ENCODE measurements around the gene OR10J5. TPM values are rescaled to one million over a fixed set of nuclear protein-coding genes. Genes with fewer than 3 reads are reported as not detected.

The OR10J5 gene
- total RNA-seq, 1 experiment from 2014 or later: not detected

Other genes starting within 250 kb of the OR10J5 start
- gene FCER1A, start 233.7 kb downstream of the OR10J5 start, total RNA-seq (2014; rRNA removed): not detected in 2 replicates
- not detected in 2 replicates for gene OR10J4, start 103.8 kb downstream of the OR10J5 start, total RNA-seq (2014; rRNA removed)
- gene OR10J1, start 96.3 kb downstream of the OR10J5 start, total RNA-seq (2014; rRNA removed): not detected in 2 replicates
- not detected in 2 replicates for gene APCS, start 51.8 kb upstream of the OR10J5 start, total RNA-seq (2014; rRNA removed)
- not detected in 2 replicates for gene CRP, start 178.6 kb upstream of the OR10J5 start, total RNA-seq (2014; rRNA removed)
- 38.4 and 57.5 TPM in 2 replicates for gene DUSP23, start 245.0 kb upstream of the OR10J5 start, total RNA-seq (2014; rRNA removed)

Data from LHCN-M2 (cell line).